Measurements from ENCODE around the gene HDGFL2.

Gene HDGFL2

DNA sequence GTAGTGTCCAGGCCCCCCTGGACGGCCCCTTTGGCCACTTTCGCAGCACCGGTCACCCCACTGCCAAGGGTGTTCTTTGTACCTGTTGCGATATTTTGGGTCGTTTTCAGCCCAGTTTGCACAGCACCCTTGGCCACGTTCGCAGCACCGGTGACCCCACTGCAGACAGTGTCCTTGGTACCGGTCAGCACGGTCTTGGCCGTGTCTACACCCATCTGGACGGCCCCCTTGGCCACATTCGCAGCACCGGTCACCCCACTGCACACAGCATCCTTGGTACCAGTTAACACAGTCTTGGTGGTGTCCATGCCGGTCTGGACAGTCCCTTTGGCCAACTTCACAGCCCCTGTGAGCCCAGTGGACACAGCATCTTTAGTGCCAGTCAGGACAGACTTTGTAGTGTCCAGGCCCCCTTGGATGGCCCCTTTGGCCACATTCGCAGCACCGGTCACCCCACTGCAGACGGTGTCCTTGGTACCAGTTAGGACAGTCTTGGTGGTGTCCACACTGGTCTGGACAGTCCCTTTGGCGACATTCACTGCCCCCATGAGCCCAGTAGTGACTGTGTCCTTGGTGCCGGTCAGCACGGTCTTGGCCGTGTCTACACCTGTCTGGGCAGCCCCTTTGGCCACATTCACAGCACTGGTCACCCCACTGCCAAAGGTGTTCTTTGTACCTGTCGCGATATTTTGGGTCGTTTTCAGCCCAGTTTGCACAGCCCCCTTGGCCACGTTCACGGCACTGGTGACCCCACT lies 39.4 kb downstream of the HDGFL2 start:
- no peaks in the 10 kb centered on the region for H3K9me3 Mint-ChIP-seq
- TF ChIP-seq, protein P1, sequence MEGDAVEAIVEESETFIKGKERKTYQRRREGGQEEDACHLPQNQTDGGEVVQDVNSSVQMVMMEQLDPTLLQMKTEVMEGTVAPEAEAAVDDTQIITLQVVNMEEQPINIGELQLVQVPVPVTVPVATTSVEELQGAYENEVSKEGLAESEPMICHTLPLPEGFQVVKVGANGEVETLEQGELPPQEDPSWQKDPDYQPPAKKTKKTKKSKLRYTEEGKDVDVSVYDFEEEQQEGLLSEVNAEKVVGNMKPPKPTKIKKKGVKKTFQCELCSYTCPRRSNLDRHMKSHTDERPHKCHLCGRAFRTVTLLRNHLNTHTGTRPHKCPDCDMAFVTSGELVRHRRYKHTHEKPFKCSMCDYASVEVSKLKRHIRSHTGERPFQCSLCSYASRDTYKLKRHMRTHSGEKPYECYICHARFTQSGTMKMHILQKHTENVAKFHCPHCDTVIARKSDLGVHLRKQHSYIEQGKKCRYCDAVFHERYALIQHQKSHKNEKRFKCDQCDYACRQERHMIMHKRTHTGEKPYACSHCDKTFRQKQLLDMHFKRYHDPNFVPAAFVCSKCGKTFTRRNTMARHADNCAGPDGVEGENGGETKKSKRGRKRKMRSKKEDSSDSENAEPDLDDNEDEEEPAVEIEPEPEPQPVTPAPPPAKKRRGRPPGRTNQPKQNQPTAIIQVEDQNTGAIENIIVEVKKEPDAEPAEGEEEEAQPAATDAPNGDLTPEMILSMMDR (IDR thresholded peaks at IDR 0.05), result no peak
- H3K27me3 Mint-ChIP-seq (ENCODE audit: low read depth, poor library complexity), result peaks cover 14% of the 10 kb centered on the region
- H3K4me3 Mint-ChIP-seq, result no peak overlapping the region
- no peaks in the 10 kb centered on the region for H3K4me1 Mint-ChIP-seq
- no peak overlapping the region for H3K27ac Mint-ChIP-seq
- DNase-seq, result no peak
- H3K36me3 Mint-ChIP-seq (ENCODE audit: low read depth), result peaks cover 12% of the 10 kb centered on the region

- Mint-ChIP-seq H3K9me3 (no peaks in the 10 kb centered on the region), H3K27ac (no peak overlapping the region), H3K27me3 (ENCODE audit: low read depth, poor library complexity) (peaks cover 14% of the 10 kb centered on the region), H3K36me3 (ENCODE audit: low read depth) (peaks cover 6% of the 10 kb centered on the region), H3K4me3 (no peak overlapping the region), H3K4me1 (no peaks in the 10 kb centered on the region)
- TF ChIP-seq, protein P1 (IDR thresholded peaks at IDR 0.05), result no peak
- no peak for DNase-seq
Measured at GRCh38 chr19:4512070-4512469, 40.0 kb downstream of the HDGFL2 start.

- TF ChIP-seq, protein P1 (IDR thresholded peaks at IDR 0.05), result no peak
- Mint-ChIP-seq H3K4me3 (no peak overlapping the region), H3K27ac (no peak overlapping the region), H3K36me3 (ENCODE audit: low read depth) (no peaks in the 10 kb centered on the region), H3K27me3 (ENCODE audit: low read depth, poor library complexity) (peaks cover 10% of the 10 kb centered on the region), H3K4me1 (no peaks in the 10 kb centered on the region), H3K9me3 (no peaks in the 10 kb centered on the region)
- DNase-seq, result no peak
Measured at GRCh38 chr19:4513248-4513647, 41.2 kb downstream of the HDGFL2 start.

GRCh38 chr19:4515732-4516131 lies 43.6 kb downstream of the HDGFL2 start:
- no peak overlapping the region for H3K27ac Mint-ChIP-seq
- no peaks in the 10 kb centered on the region for H3K36me3 Mint-ChIP-seq (ENCODE audit: low read depth)
- H3K27me3 Mint-ChIP-seq (ENCODE audit: low read depth, poor library complexity), result peaks cover 10% of the 10 kb centered on the region
- H3K4me3 Mint-ChIP-seq, result no peak overlapping the region
- TF ChIP-seq, protein P1 (IDR thresholded peaks at IDR 0.05), result no peak
- H3K4me1 Mint-ChIP-seq, result peaks cover 5% of the 10 kb centered on the region
- peaks cover 3% of the 10 kb centered on the region for H3K9me3 Mint-ChIP-seq
- DNase-seq, result no peak

DNA sequence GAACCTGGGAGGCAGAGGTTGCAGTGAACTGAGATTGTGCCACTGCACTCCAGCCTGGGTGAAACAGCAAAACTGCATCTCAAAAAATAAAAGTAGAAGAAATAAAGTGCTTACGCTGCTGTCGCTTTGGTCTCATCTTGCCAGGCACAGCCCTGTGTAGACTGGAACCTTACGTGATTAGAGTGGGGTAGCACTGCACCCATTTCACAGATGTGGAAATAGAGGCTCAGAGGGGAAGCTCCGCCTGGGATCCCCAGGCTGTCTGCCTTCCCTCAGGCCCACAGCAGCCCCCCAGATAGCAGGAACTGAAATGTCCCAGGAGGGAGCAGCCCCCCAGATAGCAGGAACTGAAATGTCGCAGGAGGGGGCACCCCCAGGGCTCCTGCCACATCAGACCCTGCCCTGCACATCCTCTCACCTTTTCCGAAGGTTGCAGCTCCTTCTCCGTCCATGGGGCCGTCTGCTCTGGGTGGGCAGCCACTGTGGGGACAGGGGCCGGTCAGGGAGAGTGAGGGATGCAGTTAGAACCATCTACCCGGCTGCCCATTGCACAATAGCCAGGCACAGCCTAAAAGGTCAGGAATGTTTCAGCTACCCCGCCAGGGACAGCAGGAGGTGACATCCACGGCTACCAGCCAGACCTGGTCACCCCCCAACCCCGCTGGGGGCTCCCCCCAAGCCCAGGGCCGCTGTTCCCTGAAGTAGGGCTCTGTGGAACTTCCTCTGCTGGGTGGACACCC lies 44.3 kb downstream of the HDGFL2 start:
- peaks cover 5% of the 10 kb centered on the region for H3K4me1 Mint-ChIP-seq
- no peak overlapping the region for H3K4me3 Mint-ChIP-seq
- DNase-seq, result no peak
- H3K36me3 Mint-ChIP-seq (ENCODE audit: low read depth), result no peaks in the 10 kb centered on the region
- TF ChIP-seq, protein P1 (IDR thresholded peaks at IDR 0.05), result no peak
- peaks cover 10% of the 10 kb centered on the region for H3K27me3 Mint-ChIP-seq (ENCODE audit: low read depth, poor library complexity)
- H3K27ac Mint-ChIP-seq, result no peak overlapping the region
- H3K9me3 Mint-ChIP-seq, result peaks cover 3% of the 10 kb centered on the region
